ENCODE results near the gene TVP23A.

TVP23A gene

DNA sequence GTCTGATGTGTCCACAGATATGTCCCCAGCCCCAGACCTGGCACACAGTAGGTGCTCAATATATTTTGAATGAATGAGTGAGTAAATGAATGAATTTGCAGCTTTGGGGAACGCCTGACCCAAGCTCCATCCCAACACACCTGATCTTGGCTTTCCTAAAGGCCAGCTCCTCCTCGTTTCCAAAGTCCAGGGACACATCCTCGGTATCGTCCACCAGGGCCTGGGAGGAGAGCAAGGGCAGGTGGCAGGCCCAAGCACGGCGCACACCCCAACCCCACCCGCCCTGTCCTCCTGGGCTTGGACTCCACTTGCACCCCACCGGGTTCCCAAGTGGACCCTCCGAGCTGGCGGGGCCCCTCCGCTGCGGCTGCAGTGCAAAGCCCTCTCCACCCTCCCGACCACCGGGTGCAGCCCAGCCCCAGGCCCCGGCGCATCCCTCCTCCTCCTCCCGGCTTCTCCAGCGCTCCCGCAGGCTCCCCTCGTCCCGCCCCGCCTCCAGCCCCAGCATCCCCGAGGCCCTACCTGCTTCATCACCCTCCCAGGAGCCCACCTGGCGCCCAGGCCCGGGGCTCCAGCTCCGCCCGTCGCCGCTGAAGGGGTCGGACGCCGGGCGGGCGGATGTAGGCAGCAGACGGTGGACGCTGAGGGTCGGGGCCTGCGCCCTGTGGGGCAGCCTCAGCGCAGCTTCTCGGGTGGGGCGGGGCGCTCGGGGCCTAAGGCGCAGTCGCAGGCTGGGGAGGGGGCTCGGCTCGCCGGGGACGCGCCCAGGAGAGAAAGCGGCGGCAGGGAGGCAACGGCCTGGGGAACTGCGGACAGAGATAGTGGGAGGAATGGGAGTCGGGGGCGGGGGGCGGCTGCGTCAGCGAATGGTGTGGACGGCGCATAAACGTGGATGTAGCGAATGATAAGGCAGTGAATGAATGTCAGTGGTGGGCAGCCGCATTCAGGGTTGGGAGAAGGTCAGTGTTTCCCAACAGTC lies at the start of gene TVP23A:
TVP23A (minus strand) TSS at position 832 of the 979 bp plus-strand sequence; CDS start at position 531, 301 bp downstream.
- H3K9me3 Mint-ChIP-seq = no peaks in the 10 kb centered on the region
- peaks cover 7% of the 10 kb centered on the region for H3K4me1 Mint-ChIP-seq (ENCODE audit: low read depth)
- H3K27me3 Mint-ChIP-seq = peaks cover 6% of the 10 kb centered on the region
- H3K4me3 Mint-ChIP-seq = no peak within 1 kb of the TSS
- no peak within 1 kb of the TSS for H3K27ac Mint-ChIP-seq
- no peaks in the 10 kb centered on the region for H3K36me3 Mint-ChIP-seq (ENCODE audit: low read depth)

DNA sequence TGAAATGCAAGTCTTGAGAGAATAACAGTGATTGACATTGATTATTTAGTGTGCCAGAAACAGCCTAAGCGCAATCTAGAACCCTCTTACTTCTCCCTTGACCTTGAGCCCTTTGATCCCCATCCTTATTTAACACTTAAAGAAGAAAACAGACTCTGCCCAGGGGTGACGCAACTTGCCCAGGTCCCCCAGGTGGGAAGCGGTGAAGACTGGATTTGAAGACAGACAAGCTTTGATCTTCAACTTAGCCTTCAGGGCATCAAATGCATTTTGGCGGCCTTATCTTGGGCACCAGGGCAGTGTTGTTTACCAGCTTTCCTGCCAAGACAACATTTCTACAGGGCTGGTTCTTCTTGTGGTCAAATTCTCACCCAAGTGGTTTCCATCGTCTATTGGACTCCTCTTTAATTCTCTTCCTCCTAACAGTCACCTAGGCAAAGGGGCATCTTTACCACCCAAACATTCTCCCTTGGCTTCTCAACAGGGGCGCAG lies 49.6 kb upstream of the TVP23A start:
- no peaks in the 10 kb centered on the region for H3K9me3 Mint-ChIP-seq
- H3K27ac Mint-ChIP-seq = peak overlapping the region; percentile 12
- H3K27me3 Mint-ChIP-seq = peaks cover 34% of the 10 kb centered on the region
- H3K36me3 Mint-ChIP-seq (ENCODE audit: low read depth) = no peaks in the 10 kb centered on the region
- H3K4me3 Mint-ChIP-seq = no peak overlapping the region
- peaks cover 53% of the 10 kb centered on the region for H3K4me1 Mint-ChIP-seq (ENCODE audit: low read depth)

DNA sequence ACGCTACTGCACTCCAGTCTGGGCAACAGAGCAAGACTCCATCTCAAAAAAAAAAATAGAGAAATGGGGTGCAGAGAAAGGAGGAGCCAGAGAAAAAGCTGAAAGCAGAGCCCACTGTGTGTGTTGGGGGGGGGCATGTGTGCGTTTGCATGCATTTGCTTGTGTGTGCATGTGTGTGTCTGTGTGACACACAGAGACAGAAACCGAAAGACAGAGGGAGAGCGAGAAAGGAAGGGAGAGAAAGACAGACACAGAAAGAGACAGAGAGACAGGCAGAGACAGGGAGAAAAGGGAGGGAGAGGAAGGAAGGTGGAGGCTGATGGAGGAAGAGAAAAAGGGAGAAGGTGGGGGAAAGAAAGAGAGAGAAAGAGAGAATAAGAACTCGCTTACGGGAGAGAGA lies 48.6 kb upstream of the TVP23A start:
- H3K27me3 Mint-ChIP-seq = peaks cover 31% of the 10 kb centered on the region
- peaks cover 48% of the 10 kb centered on the region for H3K4me1 Mint-ChIP-seq (ENCODE audit: low read depth)
- H3K27ac Mint-ChIP-seq = peak overlapping the region; percentile 34
- no peaks in the 10 kb centered on the region for H3K9me3 Mint-ChIP-seq
- H3K4me3 Mint-ChIP-seq = no peak overlapping the region
- no peaks in the 10 kb centered on the region for H3K36me3 Mint-ChIP-seq (ENCODE audit: low read depth)

DNA sequence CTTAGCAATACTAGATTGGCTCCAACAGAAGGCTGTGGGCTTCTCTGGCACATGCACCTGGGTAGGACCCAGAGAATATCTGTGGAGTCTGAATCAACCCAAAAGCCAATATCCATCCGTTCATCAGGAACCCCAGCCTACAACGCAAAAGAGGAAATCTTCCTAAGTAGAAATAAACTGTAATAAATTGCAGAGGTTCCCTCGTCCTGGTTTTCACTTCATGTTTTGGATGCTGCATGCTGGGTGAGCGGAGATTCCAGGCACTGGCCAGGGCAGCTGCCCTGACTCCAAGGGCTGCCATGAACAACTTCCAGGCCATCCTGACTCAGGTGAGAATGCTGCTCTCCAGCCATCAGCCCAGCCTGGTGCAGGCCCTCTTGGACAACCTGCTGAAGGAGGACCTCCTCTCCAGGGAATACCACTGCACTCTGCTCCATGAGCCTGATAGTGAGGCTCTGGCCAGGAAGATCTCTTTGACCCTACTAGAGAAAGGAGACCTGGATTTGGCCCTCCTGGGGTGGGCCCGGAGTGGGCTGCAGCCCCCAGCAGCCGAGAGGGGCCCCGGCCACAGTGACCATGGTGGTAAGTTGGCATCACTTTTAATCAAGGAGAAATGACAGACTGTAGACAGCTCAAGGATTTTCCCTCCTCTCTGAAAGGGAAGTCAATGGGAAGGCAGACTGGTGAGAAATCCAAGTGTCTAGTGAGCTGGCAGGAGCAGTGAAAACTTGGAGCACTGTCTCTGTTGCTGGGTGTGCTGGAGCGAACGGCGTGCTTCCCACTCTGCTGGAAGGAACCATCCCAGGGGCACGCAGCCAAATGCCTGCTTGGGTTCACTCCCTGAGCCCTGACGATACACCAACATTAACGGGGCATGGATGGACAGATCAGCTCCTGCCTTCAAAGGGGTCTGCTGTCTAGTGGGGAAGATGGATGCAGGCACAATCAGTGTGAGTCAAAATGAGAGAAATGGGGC lies 47.7 kb upstream of the TVP23A start:
- Mint-ChIP-seq H3K27me3 (peaks cover 32% of the 10 kb centered on the region), H3K36me3 (ENCODE audit: low read depth) (no peaks in the 10 kb centered on the region), H3K4me1 (ENCODE audit: low read depth) (peaks cover 39% of the 10 kb centered on the region), H3K9me3 (no peaks in the 10 kb centered on the region), H3K27ac (no peak overlapping the region), H3K4me3 (no peak overlapping the region)

GRCh38 chr16:10862438-10862837 lies 43.8 kb upstream of the TVP23A start:
- no peak overlapping the region for H3K4me3 Mint-ChIP-seq
- no peaks in the 10 kb centered on the region for H3K36me3 Mint-ChIP-seq (ENCODE audit: low read depth)
- H3K27ac Mint-ChIP-seq = no peak overlapping the region
- peaks cover 28% of the 10 kb centered on the region for H3K27me3 Mint-ChIP-seq
- peaks cover 10% of the 10 kb centered on the region for H3K9me3 Mint-ChIP-seq
- H3K4me1 Mint-ChIP-seq (ENCODE audit: low read depth) = peaks cover 4% of the 10 kb centered on the region

DNA sequence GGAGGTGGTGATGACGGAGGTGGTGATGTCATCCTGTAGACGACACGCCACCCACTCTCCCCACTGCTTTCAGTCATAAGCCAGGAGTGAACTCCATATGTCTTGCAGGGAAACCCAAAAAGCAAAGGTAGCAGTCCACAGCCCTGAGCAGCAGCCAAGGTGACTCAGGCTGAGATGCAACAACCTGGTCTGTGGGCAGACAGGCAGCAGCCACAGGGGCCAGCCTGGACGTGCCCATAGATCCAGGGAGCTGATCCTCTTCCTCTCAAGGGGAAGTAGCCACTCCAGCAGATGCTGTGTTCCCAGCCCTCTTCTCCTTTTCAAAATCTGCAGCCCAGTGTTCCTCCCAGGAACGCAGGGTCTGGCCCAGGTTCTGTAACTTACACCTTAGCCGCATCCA lies 41.1 kb upstream of the TVP23A start:
- no peak overlapping the region for H3K4me3 Mint-ChIP-seq
- no peak overlapping the region for H3K27ac Mint-ChIP-seq
- H3K4me1 Mint-ChIP-seq (ENCODE audit: low read depth) = no peaks in the 10 kb centered on the region
- peaks cover 19% of the 10 kb centered on the region for H3K27me3 Mint-ChIP-seq
- no peaks in the 10 kb centered on the region for H3K36me3 Mint-ChIP-seq (ENCODE audit: low read depth)
- peaks cover 10% of the 10 kb centered on the region for H3K9me3 Mint-ChIP-seq

DNA sequence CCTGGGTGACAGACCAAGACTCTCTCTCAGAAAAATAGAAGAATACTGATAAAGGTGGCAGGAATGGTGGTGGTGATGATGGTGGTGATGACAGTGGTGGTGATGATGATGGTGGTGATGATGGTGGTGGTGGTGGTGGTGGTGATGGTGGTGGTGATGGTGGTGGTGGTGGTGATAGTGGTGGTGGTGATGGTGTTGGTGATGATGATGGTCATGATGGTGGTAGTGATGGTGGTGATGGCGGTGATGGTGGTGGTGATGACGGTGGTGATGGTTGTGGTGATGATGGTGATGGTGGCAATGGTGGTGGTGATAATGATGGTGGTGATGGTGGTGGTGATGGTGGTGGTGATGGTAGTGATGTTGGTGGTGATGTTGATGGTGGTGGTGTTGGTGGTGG lies 40.4 kb upstream of the TVP23A start:
- Mint-ChIP-seq H3K4me1 (ENCODE audit: low read depth) (no peaks in the 10 kb centered on the region), H3K4me3 (no peak overlapping the region), H3K27me3 (peaks cover 17% of the 10 kb centered on the region), H3K27ac (no peak overlapping the region), H3K9me3 (peaks cover 10% of the 10 kb centered on the region), H3K36me3 (ENCODE audit: low read depth) (no peaks in the 10 kb centered on the region)

GRCh38 chr16:10858203-10858602 lies 39.6 kb upstream of the TVP23A start:
- peaks cover 13% of the 10 kb centered on the region for H3K27me3 Mint-ChIP-seq
- no peak overlapping the region for H3K27ac Mint-ChIP-seq
- H3K9me3 Mint-ChIP-seq = peaks cover 10% of the 10 kb centered on the region
- H3K4me3 Mint-ChIP-seq = no peak overlapping the region
- H3K36me3 Mint-ChIP-seq (ENCODE audit: low read depth) = no peaks in the 10 kb centered on the region
- peaks cover under 1% of the 10 kb centered on the region for H3K4me1 Mint-ChIP-seq (ENCODE audit: low read depth)

GRCh38 chr16:10856042-10856441 lies 37.4 kb upstream of the TVP23A start:
- H3K4me3 Mint-ChIP-seq = no peak overlapping the region
- H3K4me1 Mint-ChIP-seq (ENCODE audit: low read depth) = peaks cover 13% of the 10 kb centered on the region
- no peaks in the 10 kb centered on the region for H3K36me3 Mint-ChIP-seq (ENCODE audit: low read depth)
- peaks cover 10% of the 10 kb centered on the region for H3K9me3 Mint-ChIP-seq
- no peak overlapping the region for H3K27ac Mint-ChIP-seq
- peaks cover 5% of the 10 kb centered on the region for H3K27me3 Mint-ChIP-seq

DNA sequence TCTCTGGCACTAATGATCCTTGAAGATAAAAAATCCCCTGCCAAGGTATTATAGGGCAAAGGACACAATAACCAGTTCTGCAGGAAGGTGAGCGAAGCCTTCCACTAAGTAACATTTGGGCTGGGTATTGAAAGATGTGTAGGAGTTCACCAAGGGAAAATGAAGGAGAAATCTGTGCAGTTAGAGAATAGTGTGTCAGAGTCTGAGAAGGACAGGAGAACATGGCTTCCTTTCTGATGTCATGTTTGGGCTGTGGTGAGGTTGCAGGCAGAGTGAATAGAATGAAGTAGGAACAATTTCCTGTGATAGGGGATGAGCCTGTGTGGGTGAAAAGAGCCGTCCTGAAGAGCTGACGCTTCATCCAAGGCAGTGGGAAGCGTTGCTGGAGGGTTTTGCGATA lies 34.4 kb upstream of the TVP23A start:
- Mint-ChIP-seq H3K9me3 (no peaks in the 10 kb centered on the region), H3K36me3 (ENCODE audit: low read depth) (no peaks in the 10 kb centered on the region), H3K27me3 (peaks cover 7% of the 10 kb centered on the region), H3K4me3 (no peak overlapping the region), H3K27ac (peak overlapping the region; percentile 1), H3K4me1 (ENCODE audit: low read depth) (peaks cover 13% of the 10 kb centered on the region)

- no peaks in the 10 kb centered on the region for H3K36me3 Mint-ChIP-seq (ENCODE audit: low read depth)
- H3K4me1 Mint-ChIP-seq (ENCODE audit: low read depth) = peaks cover 15% of the 10 kb centered on the region
- no peak overlapping the region for H3K4me3 Mint-ChIP-seq
- no peaks in the 10 kb centered on the region for H3K9me3 Mint-ChIP-seq
- peaks cover 7% of the 10 kb centered on the region for H3K27me3 Mint-ChIP-seq
- no peak overlapping the region for H3K27ac Mint-ChIP-seq
Measured at GRCh38 chr16:10852286-10852685, 33.7 kb upstream of the TVP23A start.

GRCh38 chr16:10851512-10851911 lies 32.9 kb upstream of the TVP23A start:
- H3K36me3 Mint-ChIP-seq (ENCODE audit: low read depth) = no peaks in the 10 kb centered on the region
- H3K4me1 Mint-ChIP-seq (ENCODE audit: low read depth) = peaks cover 17% of the 10 kb centered on the region
- no peak overlapping the region for H3K4me3 Mint-ChIP-seq
- H3K27me3 Mint-ChIP-seq = peaks cover 7% of the 10 kb centered on the region
- H3K9me3 Mint-ChIP-seq = no peaks in the 10 kb centered on the region
- H3K27ac Mint-ChIP-seq = no peak overlapping the region

DNA sequence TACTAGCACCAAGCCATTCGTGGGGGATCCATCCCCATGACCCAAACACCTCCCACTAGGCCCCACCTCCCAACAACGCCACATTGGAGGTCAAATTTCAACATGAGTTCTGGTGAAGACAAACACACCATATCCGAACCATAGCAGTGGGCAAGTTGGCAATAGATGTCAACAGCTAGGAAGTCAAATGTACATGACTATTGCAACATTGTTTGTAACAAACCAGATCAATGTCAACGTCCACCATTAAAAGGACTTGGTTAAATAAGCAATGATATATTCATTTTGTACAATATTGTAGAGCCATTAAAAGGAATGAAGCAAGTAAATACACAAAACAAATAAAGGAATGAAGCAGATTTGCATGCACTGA lies 31.9 kb upstream of the TVP23A start:
- no peak overlapping the region for H3K27ac Mint-ChIP-seq
- peaks cover 17% of the 10 kb centered on the region for H3K4me1 Mint-ChIP-seq (ENCODE audit: low read depth)
- H3K9me3 Mint-ChIP-seq = no peaks in the 10 kb centered on the region

GRCh38 chr16:10849736-10850477 lies 31.3 kb upstream of the TVP23A start:
- Mint-ChIP-seq H3K9me3 (no peaks in the 10 kb centered on the region), H3K27ac (no peak overlapping the region), H3K27me3 (peaks cover 13% of the 10 kb centered on the region), H3K4me3 (no peak overlapping the region), H3K4me1 (ENCODE audit: low read depth) (peaks cover 17% of the 10 kb centered on the region), H3K36me3 (ENCODE audit: low read depth) (no peaks in the 10 kb centered on the region)

More for the DNA sequence above, 31.9 kb upstream of the TVP23A start:
- H3K27me3 Mint-ChIP-seq = peaks cover 8% of the 10 kb centered on the region
- no peak overlapping the region for H3K4me3 Mint-ChIP-seq
- H3K36me3 Mint-ChIP-seq (ENCODE audit: low read depth) = no peaks in the 10 kb centered on the region

All from stimulated activated naive CD8-positive, alpha-beta T cell treated with anti-CD3 and anti-CD28 coated beads, Interleukin-15, Interleukin-2, amounts not matched to agents 100 ng/mL and 50 ng/mL, for 24 hours (primary cell).